Activated T-cell treated with anti-CD3 and anti-CD28 coated beads for 1 hour (primary cell): Measurements from ENCODE around the gene CSGALNACT2.
A peak's percentile ranks its signal among the peaks of the same experiment; 100 is the strongest.

Experiments used
- DNase-seq: peaks from one replicate; pipeline ENCODE4 v3.0.0-alpha.2; 2020; ENCODE audit warnings: low read depth

CSGALNACT2 gene

GRCh38 chr10:43229208-43230061, 91.2 kb downstream of the CSGALNACT2 start:
- peak; percentile 11 for DNase-seq

GRCh38 chr10:43230101-43230908, 92.1 kb downstream of the CSGALNACT2 start:
- no peak for DNase-seq

- DNase-seq = no peak
Observed at GRCh38 chr10:43230909-43231522, 92.8 kb downstream of the CSGALNACT2 start.

GRCh38 chr10:43231523-43232078, 93.4 kb downstream of the CSGALNACT2 start:
- no peak for DNase-seq

- no peak for DNase-seq
Observed at GRCh38 chr10:43233601-43234430, 95.6 kb downstream of the CSGALNACT2 start.

- DNase-seq = no peak
Observed at GRCh38 chr10:43234471-43235041, 96.3 kb downstream of the CSGALNACT2 start.
